DMS53 treated with DMSO at 0.1 percent for 48 hours (cell line): ENCODE measurements around the gene MYOT.

ENCODE experiments used
- DNase-seq: peaks from one replicate; lab custom pipeline; 2025; ENCODE audit not compliant: unreplicated experiment; lab: John Stamatoyannopoulos, UW

The MYOT gene

DNA sequence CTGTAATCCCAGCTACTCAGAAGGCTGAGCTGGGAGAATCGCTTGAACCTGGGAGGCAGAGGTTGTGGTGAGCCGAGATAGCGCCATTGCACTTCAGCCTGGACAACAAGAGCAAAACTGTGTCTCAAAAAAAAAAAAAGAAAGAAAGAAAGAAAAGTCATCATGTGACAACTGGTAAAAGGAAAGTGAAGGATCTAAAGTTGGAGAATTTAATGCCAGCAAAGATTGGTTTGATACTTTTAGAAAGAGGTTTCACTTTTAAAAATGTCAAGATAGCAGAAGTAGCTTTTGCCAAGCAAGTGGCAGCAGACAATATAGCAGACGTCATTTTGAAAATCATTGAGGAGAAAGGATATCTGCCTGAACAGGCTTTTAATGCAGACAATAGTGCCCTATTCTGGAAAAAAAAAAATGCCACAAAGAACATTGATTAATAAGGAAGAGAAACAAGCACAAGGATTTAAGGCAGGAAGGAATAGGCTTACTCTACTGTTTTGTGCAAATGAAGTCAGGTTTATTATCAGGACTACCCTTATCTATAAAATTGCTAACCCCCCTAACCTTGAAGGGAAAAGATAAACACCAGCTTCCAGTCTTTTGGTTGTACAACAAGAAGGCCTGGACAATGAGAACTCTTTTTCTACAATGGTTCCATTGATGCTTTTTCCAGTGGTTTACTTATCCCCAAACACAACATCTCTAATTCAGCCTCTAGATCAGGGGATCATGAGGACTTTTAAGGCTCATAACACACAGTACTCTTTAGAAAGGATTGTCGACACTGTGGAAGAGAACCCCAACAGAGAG lies 33.6 kb downstream of the MYOT start:
- no peak for DNase-seq

DNA sequence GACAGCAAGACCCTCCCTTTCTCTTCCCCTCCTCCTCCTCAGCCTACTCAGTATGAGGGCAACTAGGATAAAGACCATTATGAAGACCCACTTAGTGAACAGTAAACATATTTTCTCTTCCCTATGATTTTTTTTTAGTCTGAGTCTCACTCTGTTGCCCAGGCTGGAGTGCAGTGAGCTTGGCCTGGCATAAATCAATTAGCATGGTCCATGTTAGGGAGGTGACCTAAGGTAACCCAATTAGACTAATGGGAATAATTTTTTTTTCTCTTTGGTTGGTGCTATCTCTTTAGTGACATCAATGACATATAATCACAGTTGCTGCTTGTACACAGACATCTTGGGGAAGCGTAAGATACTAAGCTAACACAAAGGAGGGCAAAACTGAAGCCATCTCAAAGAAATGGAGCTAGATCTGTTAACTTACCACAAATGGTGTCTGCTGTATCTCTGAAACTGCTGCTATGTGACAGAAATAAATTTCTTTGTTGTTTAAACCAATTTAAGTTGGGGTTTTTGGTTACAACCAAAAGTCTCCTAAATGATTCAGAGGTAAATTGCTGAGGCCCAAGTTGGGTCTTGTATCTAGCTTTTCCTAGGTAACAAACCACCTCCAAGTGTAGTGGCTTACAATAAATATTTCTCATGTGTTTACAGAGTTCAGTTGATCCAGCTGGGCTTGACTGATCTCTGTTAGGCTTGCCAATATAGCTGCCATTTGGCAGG lies 34.9 kb downstream of the MYOT start:
- no peak for DNase-seq

DNA sequence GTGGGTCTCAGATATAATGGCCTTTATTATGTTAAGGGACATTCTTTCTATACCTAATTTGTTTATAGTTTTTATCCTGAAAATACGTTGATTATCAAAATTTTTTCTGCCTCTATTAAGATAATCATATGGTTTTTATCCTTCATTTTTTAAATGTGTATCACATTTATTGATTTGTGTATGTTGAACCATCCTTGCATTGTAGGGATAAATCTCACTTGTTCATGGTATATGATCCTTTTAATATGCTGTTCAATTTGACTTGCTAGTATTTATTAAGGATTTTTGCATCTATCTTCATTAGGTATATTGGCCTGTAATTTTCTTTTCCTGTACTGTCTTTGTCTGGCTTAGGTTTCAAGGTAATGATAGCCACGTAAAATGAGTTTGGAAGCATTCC lies 47.1 kb downstream of the MYOT start:
- no peak for DNase-seq

DNA sequence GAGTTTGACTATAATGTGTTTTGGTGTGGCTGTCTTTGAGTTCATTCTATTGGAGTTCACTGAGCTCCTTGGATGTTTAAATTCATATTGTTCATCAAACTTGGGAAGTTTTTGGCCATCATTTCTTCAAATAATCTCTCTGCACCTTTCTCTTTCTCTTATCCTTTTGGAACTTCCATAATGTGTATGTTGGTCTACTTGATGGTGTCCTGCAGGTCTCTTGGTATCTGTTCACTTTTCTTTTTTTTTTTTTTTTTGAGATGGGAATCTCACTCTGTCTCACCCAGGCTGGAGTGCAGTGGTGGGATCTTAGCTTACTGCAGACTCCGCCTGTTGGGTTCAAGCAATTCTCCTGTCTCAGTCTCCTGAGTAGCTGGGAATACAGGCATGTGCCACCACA lies 49.3 kb downstream of the MYOT start:
- no peak for DNase-seq

DNA sequence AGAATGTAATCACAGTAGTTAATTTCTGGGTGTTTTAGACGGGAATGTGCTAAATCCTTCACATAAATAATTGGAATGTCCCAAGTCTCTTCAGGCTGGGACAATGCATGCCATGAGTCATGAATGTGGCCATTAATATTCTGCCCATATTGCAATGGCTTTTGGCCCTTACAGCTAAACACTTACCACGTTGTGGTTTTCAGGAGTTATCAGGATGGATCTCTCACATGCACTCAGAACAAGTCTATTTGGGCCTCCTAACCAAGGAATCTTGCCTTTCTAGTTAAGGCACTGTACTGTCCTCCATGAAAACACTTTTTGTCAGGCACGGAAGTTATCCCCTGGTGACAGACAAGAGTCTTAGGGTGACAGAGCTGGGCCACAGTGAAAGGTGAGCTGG lies 54.3 kb downstream of the MYOT start:
- DNase-seq, result no peak

DNA sequence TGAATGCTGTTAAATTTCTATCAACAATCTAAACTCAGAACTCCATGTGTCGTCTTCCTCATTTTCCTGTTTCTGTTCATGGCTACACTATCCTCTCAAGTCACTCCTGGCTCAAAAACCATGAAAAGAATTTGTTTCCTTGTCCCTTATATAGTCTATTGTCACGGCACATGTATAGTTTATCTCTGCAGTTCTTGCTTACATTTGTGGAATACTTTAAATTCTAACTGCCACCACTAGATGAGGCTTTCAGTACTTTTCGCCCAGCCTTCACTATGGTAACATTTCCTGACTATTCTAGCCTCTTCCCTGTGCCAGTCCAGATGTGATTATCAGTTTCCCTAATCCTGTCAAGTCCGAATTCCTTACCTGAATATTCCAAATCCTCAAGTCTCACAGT lies 56.2 kb downstream of the MYOT start:
- no peak for DNase-seq

DNA sequence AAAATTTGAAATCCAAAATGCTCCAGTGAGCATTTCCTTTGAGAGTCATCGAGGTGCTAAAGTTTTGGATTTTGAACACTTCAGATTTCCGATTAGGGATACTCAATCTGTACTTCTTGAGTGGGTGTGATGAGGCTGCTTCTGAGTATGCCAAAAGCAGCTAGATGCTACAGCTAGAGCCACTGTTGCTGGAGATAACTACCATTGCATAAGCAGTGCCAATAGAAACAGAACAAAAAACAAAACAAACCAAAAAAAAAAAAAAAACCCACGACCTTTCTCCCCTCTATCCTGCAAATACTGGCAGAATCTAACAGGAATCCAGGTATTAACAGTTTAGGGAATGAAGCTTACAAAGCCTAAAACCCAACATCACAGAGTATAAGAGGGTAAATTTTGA lies 65.1 kb downstream of the MYOT start:
- DNase-seq, result no peak

DNA sequence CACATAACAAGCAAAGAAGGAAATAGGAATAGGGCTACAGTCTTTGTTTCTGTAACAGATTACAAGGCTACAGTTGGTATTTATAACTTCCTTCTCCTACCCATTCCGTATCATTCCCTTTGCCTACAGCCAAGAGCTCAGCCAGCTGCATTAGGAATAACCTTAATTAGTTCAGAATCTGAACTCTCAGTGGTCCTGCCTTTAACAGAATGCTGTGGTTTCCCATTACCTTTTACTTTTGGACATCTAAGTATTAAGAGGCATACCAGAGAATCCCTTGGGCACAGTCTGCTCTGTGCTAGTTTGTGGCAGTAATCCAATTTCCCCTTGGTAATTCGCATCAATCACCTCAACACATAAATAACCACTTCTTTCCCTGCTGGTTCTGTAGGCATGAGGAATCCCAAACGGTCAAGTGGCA lies 65.8 kb downstream of the MYOT start:
- no peak for DNase-seq

DNA sequence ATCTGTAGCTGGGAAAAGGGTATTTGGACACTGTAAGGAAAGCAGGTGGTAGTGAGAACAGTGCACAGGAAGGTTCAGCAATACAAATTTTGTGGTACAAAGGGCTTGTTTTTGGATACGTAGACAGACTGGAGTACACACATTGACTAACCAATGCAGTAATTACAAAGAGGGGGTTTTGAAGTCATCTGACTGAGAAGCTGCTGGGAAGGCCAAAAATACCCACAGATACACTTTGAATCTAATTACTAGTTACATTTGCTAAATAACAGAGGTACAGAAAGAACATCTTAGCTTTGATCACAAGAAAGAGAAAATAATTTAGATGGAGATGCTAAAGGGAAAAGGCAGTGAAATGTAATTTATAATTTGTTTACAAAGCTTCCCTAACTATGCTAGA lies 67.5 kb downstream of the MYOT start:
- no peak for DNase-seq

DNA sequence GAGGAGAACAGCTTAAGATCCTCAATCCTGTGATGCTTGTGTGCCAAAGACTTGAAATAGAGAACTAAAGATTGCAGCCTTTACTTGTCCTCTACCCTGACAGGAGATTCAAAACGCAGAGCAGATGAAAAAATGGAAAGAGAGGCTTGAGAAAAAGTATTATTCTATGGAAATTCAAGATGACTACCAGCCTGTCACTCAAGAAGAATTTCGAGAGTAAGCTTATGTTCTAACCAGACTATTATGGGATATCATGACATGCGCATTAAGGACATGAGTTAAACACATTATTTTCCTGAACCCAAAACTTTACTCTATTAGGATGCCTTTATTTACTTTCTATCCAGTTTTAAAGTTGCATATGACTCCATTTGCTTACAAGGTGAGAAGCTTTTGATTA lies 68.0 kb downstream of the MYOT start:
- no peak for DNase-seq
